Astrocyte (in vitro differentiated cells and primary cell): ENCODE results near the gene MAP2. TPM values are rescaled to one million over a fixed set of nuclear protein-coding genes. Genes with fewer than 3 reads are reported as not detected.

ENCODE experiments used
- DNase-seq: peaks from one replicate; pipeline ENCODE4 v3.0.0-alpha.2; 2010; ENCODE audit warnings: low read depth
- FAIRE-seq: peaks from 2 replicates; lab custom pipeline; 2011; peaks lifted over from hg19 to GRCh38; lab: Jason Lieb, UNC
- H2AFZ ChIP-seq: 2 replicates; pipeline ENCODE4 v1.6.0; 2012; ENCODE audit warnings: low read depth, low read length, inconsistent platforms
- H3K27ac ChIP-seq: 2 replicates; pipeline ENCODE4 v1.5.1; 2011; ENCODE audit warnings: low read depth, low read length, inconsistent platforms
- H3K27me3 ChIP-seq: 2 replicates; pipeline ENCODE4 v1.6.0; 2011; ENCODE audit warnings: low read length, inconsistent platforms; ENCODE audit not compliant: insufficient read depth
- H3K36me3 ChIP-seq: 2 replicates; pipeline ENCODE4 v1.5.1; 2011; ENCODE audit warnings: low read length, inconsistent platforms; ENCODE audit not compliant: insufficient read depth
- H3K4me1 ChIP-seq: 2 replicates; pipeline ENCODE4 v1.5.1; 2011; ENCODE audit warnings: low read length, inconsistent platforms; ENCODE audit not compliant: insufficient read depth
- H3K4me2 ChIP-seq: 2 replicates; pipeline ENCODE4 v1.6.0; 2012; ENCODE audit warnings: low read length, inconsistent platforms
- H3K4me3 ChIP-seq: 2 replicates; pipeline ENCODE4 v1.5.1; 2011; ENCODE audit warnings: low read depth, mild to moderate bottlenecking, low read length, inconsistent platforms; ENCODE audit not compliant: insufficient read depth
- H3K79me2 ChIP-seq: 2 replicates; pipeline ENCODE4 v1.6.0; 2012; ENCODE audit warnings: mild to moderate bottlenecking, low read length, inconsistent platforms; ENCODE audit not compliant: insufficient read depth
- H3K9ac ChIP-seq: 2 replicates; pipeline ENCODE4 v1.6.0; 2012; ENCODE audit warnings: mild to moderate bottlenecking, low read length, inconsistent platforms
- H3K9me3 ChIP-seq: 2 replicates; pipeline ENCODE4 v1.5.1; 2012; ENCODE audit warnings: low read depth, mild to moderate bottlenecking, low read length, inconsistent platforms; ENCODE audit not compliant: insufficient read depth
- H4K20me1 ChIP-seq: 2 replicates; pipeline ENCODE4 v1.6.0; 2012; ENCODE audit warnings: low read length, inconsistent platforms; ENCODE audit not compliant: insufficient read depth
- H3K27ac Mint-ChIP-seq: one replicate; pipeline ENCODE4 v1.8.0; 2021; ENCODE audit warnings: mild to moderate bottlenecking, mixed read lengths; ENCODE audit not compliant: unreplicated experiment
- H3K27me3 Mint-ChIP-seq: one replicate; pipeline ENCODE4 v1.8.0; 2021; ENCODE audit warnings: low read depth, mixed read lengths; ENCODE audit not compliant: unreplicated experiment
- H3K36me3 Mint-ChIP-seq: one replicate; pipeline ENCODE4 v1.8.0; 2021; ENCODE audit warnings: low read depth, mixed read lengths; ENCODE audit not compliant: unreplicated experiment
- H3K4me1 Mint-ChIP-seq: one replicate; pipeline ENCODE4 v1.8.0; 2021; ENCODE audit warnings: low read depth, mixed read lengths; ENCODE audit not compliant: unreplicated experiment
- H3K4me3 Mint-ChIP-seq: one replicate; pipeline ENCODE4 v1.8.0; 2021; ENCODE audit warnings: mild to moderate bottlenecking, moderate library complexity, mixed read lengths; ENCODE audit not compliant: unreplicated experiment
- H3K9me3 Mint-ChIP-seq: one replicate; pipeline ENCODE4 v1.8.0; 2021; ENCODE audit warnings: mild to moderate bottlenecking, mixed read lengths; ENCODE audit not compliant: unreplicated experiment
- EZH2 ChIP-seq: IDR thresholded peaks from 2 replicates; pipeline ENCODE4 v1.6.1; 2012; ENCODE audit warnings: mild to moderate bottlenecking, low read length, inconsistent platforms; ENCODE audit not compliant: insufficient read depth
- total RNA-seq: library from RNA; stranded (reverse); gene quantifications from 2 replicates; pipeline ENCODE4 v1.2.1, GENCODE V29; 2021
- TF ChIP-seq, protein P1 (sequence below): IDR thresholded peaks from 2 replicates; pipeline ENCODE4 v1.5.1; 2011; ENCODE audit warnings: low read depth, mild to moderate bottlenecking, inconsistent platforms, low read length, moderate library complexity; ENCODE audit not compliant: insufficient read depth

MAP2 gene
- total RNA-seq, 1 donor from 2014 or later, result 15.9 TPM

GRCh38 chr2:209629597-209629996 is 205.8 kb downstream of the MAP2 start:
- Histone ChIP-seq H3K79me2 (no peaks in the 10 kb centered on the region), H3K9me3 (no peaks in the 10 kb centered on the region), H3K27me3 (no peaks in the 10 kb centered on the region), H3K4me2 (peak overlapping the region; percentile 25), H3K36me3 (no peaks in the 10 kb centered on the region), H3K4me1 (no peaks in the 10 kb centered on the region), H2AFZ (no peak overlapping the region), H3K27ac (no peak overlapping the region), H3K4me3 (no peak overlapping the region), H3K9ac (no peak overlapping the region), H4K20me1 (no peaks in the 10 kb centered on the region)
- Mint-ChIP-seq H3K36me3 (no peaks in the 10 kb centered on the region), H3K27me3 (no peaks in the 10 kb centered on the region), H3K9me3 (peaks cover 3% of the 10 kb centered on the region), H3K4me3 (no peak overlapping the region), H3K4me1 (peaks cover 19% of the 10 kb centered on the region), H3K27ac (no peak overlapping the region)
- TF ChIP-seq, protein P1, sequence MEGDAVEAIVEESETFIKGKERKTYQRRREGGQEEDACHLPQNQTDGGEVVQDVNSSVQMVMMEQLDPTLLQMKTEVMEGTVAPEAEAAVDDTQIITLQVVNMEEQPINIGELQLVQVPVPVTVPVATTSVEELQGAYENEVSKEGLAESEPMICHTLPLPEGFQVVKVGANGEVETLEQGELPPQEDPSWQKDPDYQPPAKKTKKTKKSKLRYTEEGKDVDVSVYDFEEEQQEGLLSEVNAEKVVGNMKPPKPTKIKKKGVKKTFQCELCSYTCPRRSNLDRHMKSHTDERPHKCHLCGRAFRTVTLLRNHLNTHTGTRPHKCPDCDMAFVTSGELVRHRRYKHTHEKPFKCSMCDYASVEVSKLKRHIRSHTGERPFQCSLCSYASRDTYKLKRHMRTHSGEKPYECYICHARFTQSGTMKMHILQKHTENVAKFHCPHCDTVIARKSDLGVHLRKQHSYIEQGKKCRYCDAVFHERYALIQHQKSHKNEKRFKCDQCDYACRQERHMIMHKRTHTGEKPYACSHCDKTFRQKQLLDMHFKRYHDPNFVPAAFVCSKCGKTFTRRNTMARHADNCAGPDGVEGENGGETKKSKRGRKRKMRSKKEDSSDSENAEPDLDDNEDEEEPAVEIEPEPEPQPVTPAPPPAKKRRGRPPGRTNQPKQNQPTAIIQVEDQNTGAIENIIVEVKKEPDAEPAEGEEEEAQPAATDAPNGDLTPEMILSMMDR, result no peak
- no peak for TF ChIP-seq EZH2
- FAIRE-seq (no peak), DNase-seq (peak; percentile 84)

DNA sequence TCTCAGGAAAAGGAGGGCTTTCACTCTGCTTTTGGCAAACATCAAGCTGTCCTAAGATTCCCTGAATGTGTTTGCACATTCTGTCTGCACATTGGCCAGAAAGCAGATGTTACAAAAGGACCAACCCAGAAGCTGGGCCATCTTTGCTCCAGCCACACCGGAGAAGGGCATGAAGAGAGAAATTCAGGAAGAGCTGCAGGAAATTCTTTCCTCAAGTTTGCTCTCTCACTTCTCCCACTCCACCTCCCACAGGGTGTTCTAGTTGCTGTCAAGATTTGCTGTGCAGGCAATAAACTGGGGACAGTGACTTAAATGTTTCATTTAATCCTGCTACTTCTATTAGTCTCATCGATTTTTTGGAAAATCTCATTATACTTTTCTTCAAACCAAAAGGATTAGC is 210.1 kb downstream of the MAP2 start:
- Histone ChIP-seq H2AFZ (no peak overlapping the region), H3K4me2 (no peak overlapping the region), H3K9me3 (no peaks in the 10 kb centered on the region), H3K4me3 (no peak overlapping the region), H3K4me1 (peaks cover 16% of the 10 kb centered on the region), H3K9ac (no peak overlapping the region), H3K36me3 (no peaks in the 10 kb centered on the region), H3K79me2 (no peaks in the 10 kb centered on the region), H4K20me1 (no peaks in the 10 kb centered on the region), H3K27me3 (no peaks in the 10 kb centered on the region), H3K27ac (no peak overlapping the region)
- H3K4me3 Mint-ChIP-seq, result no peak overlapping the region
- peaks cover 3% of the 10 kb centered on the region for H3K9me3 Mint-ChIP-seq
- DNase-seq, result no peak
- H3K27ac Mint-ChIP-seq, result no peak overlapping the region
- no peaks in the 10 kb centered on the region for H3K27me3 Mint-ChIP-seq
- H3K36me3 Mint-ChIP-seq, result no peaks in the 10 kb centered on the region
- peaks cover 30% of the 10 kb centered on the region for H3K4me1 Mint-ChIP-seq
- TF ChIP-seq EZH2, result no peak
- TF ChIP-seq, protein P1, result no peak
- FAIRE-seq, result no peak

DNA sequence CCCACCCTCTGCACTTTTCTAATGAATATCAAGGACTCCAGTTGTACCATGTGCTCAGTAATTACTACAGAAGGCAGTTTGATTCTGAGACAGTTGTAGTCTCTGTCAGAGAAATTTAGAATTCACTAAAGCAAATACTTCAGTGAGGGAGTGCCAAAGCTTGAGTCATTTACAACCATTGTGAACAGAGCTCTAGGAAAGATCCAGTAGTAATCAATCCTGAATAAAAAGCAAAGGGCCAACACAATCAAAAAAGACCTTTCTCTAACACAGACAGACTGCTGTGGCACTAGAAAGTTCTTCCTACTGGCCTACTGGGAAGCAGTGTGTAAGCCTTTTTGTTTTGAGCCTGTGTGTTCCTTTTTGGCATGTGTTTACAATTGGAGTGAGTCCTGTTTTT is 212.2 kb downstream of the MAP2 start:
- Histone ChIP-seq H4K20me1 (no peaks in the 10 kb centered on the region), H3K9ac (no peak overlapping the region), H2AFZ (no peak overlapping the region), H3K27ac (no peak overlapping the region), H3K4me2 (no peak overlapping the region), H3K9me3 (no peaks in the 10 kb centered on the region), H3K36me3 (no peaks in the 10 kb centered on the region), H3K27me3 (no peaks in the 10 kb centered on the region), H3K79me2 (no peaks in the 10 kb centered on the region), H3K4me3 (no peak overlapping the region), H3K4me1 (peaks cover 16% of the 10 kb centered on the region)
- H3K4me1 Mint-ChIP-seq, result peaks cover 15% of the 10 kb centered on the region
- peaks cover 3% of the 10 kb centered on the region for H3K9me3 Mint-ChIP-seq
- FAIRE-seq (no peak), DNase-seq (peak; percentile 14)
- no peaks in the 10 kb centered on the region for H3K27me3 Mint-ChIP-seq
- H3K36me3 Mint-ChIP-seq, result no peaks in the 10 kb centered on the region
- H3K4me3 Mint-ChIP-seq, result no peak overlapping the region
- TF ChIP-seq, protein P1, result no peak
- TF ChIP-seq EZH2, result no peak
- no peak overlapping the region for H3K27ac Mint-ChIP-seq
